A673 (cell line): ENCODE results near the gene GATC.

ENCODE experiments used
- CTCF ChIP-seq: fragments of 300-800, 200-600 bp; sonication (generic); conservative IDR thresholded peaks from 2 replicates; pipeline ENCODE4 v1.5.1; 2017; ENCODE audit warnings: low read depth, mild to moderate bottlenecking, antibody characterized with exemption, low read length, moderate library complexity, mixed read lengths
- EZH2 ChIP-seq: fragments of 200-600 bp; sonication (generic); IDR thresholded peaks from 2 replicates; pipeline ENCODE4 v1.6.1; 2017; ENCODE audit warnings: borderline replicate concordance, low read depth, mild to moderate bottlenecking, mixed read lengths, antibody characterized with exemption, low read length; ENCODE audit not compliant: poor library complexity, severe bottlenecking

- TF ChIP-seq CTCF (no peak), EZH2 (no peak)
These were observed 39.7 kb upstream of the GATC start for GRCh38 chr12:120406553-120406952.
